Measurements from ENCODE around the gene SRGN.

DNA sequence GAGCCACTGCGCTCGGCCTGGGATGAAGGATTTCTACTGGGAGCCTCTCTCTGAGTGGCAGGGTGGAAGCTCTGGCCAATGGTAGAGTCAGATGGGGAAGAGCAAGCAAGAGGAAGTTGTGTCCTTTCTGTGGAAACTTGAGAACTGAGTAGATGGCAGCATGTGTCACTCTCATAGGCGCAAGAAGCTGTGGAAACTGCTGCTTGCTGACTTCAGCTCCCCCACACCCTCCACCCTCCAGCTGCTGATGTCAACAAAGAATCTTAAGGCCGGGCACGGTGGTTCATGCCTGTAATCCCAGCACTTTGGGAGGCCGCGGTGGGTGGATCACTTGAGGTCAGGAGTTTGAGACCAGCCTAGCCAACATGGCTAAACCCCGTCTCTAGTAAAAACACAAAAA is 39.8 kb upstream of the SRGN start:
- TF ChIP-seq EZH2 (IDR thresholded peaks at IDR 0.05; ENCODE audit: low read length, missing control alignments): no peak
- TF ChIP-seq, protein P1, sequence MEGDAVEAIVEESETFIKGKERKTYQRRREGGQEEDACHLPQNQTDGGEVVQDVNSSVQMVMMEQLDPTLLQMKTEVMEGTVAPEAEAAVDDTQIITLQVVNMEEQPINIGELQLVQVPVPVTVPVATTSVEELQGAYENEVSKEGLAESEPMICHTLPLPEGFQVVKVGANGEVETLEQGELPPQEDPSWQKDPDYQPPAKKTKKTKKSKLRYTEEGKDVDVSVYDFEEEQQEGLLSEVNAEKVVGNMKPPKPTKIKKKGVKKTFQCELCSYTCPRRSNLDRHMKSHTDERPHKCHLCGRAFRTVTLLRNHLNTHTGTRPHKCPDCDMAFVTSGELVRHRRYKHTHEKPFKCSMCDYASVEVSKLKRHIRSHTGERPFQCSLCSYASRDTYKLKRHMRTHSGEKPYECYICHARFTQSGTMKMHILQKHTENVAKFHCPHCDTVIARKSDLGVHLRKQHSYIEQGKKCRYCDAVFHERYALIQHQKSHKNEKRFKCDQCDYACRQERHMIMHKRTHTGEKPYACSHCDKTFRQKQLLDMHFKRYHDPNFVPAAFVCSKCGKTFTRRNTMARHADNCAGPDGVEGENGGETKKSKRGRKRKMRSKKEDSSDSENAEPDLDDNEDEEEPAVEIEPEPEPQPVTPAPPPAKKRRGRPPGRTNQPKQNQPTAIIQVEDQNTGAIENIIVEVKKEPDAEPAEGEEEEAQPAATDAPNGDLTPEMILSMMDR (conservative IDR thresholded peaks at IDR 0.05 in 1 of 2, IDR thresholded peaks at IDR 0.05 in 1 of 2; ENCODE audit: low read depth in 1 of 2, low read length in 2 of 2): no peak
